Activated naive CD4-positive, alpha-beta T cell treated with Interleukin-2 at 50 U/mL for 16 hours (primary cell): ENCODE data around the gene ZSCAN20.

ENCODE experiments used
- DNase-seq: peaks from one replicate; pipeline ENCODE4 v3.0.0-alpha.2; 2020

Gene ZSCAN20

DNA sequence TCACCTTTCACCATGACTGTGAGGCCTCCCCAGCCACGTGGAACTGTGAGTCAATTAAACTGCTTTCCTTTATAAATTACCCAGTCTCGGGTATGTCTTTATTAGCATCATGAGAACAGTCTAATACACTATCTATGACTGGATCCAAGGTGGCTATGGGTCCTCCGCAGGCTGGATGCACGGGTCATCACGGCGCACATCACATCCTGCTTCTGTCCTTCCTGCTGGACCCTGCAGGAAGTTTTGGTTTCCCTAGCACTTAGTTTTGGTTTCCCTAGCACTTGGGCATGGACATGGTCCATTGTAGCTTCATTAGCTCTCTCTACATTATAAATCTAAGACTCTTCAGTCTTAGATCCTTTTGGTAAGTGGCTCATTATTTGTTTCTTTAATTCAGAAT, 27.3 kb upstream of the ZSCAN20 start:
- DNase-seq, result no peak

DNA sequence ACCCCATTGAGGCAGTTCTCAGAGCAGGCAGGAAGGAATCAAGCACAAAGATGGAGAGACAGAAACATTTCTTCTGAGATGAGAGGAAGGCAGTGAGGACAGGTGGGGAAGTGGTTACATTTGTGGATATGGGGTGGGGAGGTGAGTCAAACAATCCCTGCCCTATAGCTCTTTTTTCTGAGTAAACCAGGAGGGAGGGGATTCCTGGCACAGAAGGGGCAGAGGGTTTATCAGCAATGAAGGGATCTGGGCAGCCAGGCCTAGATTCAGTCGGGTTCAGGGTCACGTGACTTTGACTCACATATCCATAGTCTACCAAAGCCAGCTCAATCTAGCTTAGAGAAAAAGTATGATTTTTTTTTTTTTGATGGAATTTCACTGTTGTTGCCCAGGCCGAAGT, 25.9 kb upstream of the ZSCAN20 start:
- DNase-seq, result no peak

- no peak for DNase-seq
These were observed 17.7 kb upstream of the ZSCAN20 start for GRCh38 chr1:33454646-33455282.

DNA sequence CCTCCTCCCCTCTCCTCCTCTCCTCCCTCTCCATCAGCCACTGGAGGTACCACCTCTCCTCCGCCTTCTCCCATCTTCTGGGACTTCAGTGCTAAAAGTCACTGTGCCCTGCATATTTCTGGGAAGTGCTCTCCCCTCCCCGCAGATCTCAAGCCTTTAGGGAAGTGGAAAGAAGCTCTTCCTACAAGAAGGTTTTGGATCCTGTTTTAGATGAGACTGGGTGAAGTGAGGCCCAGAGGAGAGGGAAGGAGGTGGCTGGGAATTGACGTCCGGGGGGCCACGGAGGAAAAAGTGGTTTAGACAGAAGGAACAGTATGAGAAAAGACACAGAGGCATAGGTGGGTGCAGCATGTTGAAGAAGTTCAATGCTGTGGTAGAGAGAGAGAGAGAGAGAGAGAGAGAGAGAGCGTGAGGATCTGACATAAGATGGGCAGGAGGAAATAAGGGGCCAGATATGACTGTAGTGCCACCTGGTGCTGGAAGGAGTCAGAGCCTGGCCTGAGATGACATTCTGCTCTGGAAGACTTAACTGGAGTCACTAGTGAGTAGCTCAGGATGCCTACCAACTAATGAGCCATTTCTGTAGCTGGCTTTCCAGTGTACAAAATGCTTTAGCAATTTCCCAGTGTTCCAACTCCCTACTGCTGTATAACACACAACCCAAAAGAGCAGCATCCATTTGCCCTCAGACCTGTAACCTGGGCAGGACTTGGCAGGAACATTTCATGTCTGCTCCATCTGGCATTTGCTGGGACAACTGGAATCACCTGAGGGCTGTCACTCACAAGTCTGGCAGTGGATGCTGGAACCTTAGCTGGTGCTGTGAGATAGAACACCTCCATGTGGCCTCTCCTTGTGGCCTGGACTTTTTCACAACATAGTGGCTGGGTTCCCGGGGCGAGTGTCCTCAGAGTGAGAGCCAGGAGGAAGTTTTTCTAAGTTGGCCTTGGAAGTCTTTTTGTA, 16.6 kb upstream of the ZSCAN20 start:
- DNase-seq, result peak; percentile 22

DNA sequence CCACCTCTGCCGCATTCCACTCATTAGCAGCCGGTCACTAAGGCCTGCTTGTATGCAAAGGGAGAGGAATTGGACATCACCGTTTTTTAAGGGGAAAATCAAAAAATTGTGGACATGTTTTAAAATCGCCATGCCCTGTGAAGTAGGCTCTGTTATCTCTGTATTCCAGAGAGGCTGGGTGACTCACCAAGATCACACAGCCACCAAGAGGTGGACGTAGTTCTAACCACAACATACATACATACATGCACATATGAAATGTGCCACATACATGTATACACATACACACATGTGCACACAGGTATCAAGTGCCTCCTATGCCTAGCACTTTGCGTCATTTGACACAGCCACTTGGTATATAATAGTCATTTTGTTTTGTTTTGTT, 16.0 kb upstream of the ZSCAN20 start:
- DNase-seq, result no peak

- DNase-seq, result no peak
These were observed 12.8 kb upstream of the ZSCAN20 start for GRCh38 chr1:33459691-33460090.

DNA sequence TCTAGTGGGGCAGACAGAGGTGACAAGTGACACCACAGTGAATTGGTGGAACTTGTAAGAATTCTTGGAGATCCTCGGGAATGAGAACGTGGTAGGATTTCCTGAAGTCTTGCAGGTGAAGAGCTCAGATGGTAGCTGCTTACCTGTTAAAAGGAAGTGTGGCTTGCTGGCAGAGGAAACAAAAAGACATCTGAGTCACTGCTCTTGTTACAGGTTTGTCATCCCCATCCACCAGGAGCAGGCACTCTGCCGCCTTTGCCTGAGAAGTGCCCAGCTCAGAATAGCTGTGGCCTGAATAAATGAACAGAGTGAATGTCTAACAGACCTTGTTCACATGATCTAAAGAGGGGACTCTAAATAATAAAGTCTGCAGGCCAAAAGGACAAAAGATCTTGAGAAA, 12.3 kb upstream of the ZSCAN20 start:
- no peak for DNase-seq

DNA sequence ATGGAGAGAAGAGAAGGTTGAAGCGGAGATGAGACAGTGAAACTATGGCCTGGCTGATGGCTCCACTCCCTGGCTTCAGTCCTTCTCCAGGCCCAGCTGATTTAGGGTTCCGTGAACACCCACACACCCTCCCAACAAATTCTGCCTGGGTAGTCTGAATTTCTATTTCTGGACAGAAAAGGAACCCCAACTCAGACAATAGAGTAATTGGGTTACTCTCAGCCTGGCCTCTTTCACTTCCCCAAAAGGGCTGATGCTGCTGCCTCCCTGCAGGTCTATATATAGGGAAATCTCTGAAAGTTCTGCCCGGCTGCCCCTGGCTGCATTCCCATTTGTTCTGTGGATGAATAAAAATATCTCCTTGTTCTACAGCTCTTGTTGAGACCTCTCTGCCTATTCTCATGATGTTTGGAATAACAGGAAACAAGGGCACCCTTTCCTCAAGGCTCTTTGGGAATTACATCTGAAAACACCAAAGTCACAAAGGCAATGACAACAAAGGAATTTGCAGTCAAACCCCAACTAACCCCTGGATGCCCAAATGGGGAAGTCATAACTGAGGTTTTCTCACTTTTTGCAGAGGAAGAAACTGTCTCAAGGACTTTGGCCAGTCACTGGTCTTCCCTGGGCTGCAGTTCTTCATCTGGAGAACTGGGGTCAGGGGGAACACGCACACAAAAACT, 11.4 kb upstream of the ZSCAN20 start:
- DNase-seq, result no peak

DNA sequence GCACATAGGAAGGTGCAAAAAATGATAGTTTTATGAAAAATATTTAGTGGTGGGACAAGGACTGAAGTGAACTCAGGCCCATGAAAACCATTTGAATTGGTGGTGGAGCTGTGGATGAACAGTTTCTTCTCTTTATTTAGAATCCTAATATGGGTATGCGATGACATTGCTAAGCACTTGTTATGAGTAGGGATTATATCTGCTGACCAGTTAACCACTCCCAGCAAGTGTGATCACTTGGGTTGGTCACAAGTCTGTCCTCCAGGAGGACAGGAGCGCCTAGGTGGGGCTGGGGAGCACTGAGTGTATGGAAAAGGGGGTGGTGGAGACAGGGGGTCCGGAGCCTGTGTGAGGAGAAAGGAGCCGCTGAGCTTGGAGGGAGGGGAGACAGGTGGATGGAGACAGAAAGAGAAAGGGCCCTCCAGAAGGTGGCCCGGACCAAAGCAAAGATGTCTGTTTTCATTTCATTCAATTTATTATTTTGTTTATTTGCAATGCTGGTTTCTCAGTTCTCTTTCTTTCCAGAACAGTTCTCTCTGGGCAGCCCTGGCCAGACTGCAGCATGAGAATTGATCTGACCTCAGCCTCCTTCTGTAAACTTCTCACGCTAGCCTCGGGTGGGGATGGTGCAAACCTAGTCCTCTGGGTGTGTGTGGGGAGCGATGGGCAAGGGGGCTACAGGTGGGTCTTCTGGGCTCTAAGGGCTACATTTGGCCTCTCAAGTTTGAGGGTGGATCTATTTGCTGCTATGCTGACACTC, 9.9 kb upstream of the ZSCAN20 start:
- no peak for DNase-seq

DNA sequence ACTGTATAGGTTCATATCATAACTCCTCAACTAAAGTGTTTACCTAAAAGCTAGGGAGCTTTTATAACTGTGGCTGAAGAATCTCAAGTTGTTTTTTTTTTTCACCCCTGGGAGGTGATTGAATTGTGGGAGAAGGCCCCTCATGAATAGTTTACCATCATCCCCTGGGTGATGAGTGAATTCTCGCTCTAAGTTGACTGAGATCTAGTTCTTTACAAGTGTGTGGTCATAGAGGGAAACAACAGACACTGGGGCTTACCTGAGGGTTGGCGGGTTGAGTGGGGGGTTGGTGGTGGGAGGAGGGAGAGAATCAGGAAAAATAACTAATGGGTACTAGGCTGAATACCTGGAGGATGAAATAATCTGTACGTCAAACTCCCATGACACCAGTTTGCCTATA, 7.9 kb upstream of the ZSCAN20 start:
- no peak for DNase-seq

GRCh38 chr1:33465316-33465715, 7.1 kb upstream of the ZSCAN20 start:
- no peak for DNase-seq

GRCh38 chr1:33466159-33466558, 6.3 kb upstream of the ZSCAN20 start:
- no peak for DNase-seq

DNA sequence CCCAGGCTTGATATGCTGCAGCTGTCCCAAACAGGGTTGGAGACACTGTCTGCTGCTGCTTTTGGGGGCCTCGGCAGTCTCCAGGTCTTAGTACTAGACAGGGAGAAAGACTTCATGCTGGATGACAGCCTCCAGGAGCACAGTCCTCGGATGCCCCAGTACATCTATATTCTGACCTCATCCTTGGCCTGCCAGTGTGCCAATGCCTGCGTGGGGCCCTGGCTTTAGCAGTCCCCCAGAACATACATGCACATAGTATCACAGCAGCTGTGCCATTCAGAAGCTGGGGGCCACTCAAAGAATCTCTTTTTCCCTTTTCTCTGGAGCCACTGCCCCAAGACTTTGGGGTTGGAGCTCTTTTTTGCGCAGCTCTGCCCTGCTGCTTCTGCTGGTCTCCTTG, 4.4 kb upstream of the ZSCAN20 start:
- no peak for DNase-seq

DNA sequence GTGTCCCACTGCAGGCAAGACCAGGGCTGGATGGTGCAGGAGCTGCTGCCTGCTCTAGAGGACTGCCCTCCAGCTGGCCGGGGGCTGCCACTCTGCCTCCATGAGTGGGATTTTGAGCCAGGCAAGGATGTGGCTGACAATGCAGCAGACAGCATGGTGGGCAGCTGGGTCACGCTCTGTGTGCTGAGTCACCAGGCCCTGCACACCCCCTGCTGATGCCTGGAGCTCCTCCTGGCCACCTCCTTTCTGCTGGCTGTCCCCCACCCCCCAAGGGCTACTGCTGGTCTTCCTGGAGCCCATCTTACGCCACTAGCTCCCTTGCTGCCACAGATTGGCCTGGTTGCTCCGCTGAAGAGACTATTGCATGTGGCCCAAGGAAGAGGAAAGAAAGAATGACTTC, 3.9 kb upstream of the ZSCAN20 start:
- DNase-seq, result no peak

GRCh38 chr1:33468967-33469366, 3.5 kb upstream of the ZSCAN20 start:
- DNase-seq, result no peak

GRCh38 chr1:33469691-33470090, 2.8 kb upstream of the ZSCAN20 start:
- no peak for DNase-seq

GRCh38 chr1:33470495-33471012, 1.9 kb upstream of the ZSCAN20 start:
- DNase-seq, result peak; percentile 57

GRCh38 chr1:33471416-33471815, 1.0 kb upstream of the ZSCAN20 start:
- DNase-seq, result no peak

GRCh38 chr1:33473900-33474299, 1.5 kb downstream of the ZSCAN20 start:
- no peak for DNase-seq

DNA sequence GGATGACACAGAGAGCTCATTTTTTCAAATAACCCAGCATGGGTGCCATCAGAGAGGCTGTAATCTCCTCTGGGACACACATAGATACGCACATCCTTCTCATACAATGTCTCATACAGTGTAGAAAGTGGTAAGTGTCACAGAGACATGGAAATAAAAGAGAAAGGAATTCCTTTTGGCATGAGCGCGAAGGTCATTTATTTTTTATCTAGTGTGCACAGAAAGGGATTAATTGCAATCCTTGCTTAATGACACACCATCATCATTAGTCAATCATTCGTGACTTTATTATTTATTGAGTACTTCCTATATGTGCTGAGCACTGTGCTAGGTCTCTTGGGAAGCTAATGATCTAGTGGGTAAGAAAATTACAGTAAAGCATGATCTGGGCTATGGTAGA, 5.0 kb downstream of the ZSCAN20 start:
- no peak for DNase-seq

DNA sequence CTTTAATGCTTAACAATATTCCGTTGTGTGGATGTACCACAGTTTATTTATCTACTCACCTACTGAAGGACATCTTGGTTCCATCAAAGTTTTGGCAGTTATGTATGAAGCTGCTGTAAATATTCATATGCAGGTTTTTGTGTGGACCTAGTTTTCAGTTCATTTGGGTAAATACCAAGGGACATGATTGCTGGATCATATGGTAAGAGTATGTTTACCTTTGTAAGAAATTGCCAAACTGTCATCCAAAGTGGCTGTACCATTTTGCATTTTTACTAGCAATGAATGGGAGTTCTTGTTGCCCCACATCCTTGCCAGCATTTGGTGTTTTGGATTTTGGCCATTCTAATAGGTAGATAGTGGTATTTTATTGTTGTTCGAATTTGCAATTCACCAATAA, 10.0 kb downstream of the ZSCAN20 start:
- no peak for DNase-seq

GRCh38 chr1:33488624-33489023, 16.2 kb downstream of the ZSCAN20 start:
- no peak for DNase-seq

DNA sequence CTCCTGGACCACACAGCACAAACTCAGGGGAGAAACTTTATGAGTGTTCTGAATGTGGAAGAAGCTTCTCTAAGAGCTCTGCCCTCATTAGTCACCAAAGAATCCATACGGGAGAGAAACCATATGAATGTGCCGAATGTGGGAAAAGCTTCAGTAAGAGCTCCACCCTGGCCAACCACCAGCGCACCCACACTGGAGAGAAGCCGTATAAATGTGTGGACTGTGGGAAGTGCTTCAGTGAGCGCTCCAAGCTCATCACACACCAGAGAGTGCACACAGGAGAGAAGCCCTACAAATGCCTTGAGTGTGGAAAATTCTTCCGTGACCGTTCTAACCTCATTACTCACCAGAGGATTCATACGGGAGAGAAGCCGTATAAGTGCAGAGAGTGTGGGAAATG, 22.5 kb downstream of the ZSCAN20 start:
- no peak for DNase-seq
